ENCODE data around the gene TTLL11. TPM values are rescaled to one million over a fixed set of nuclear protein-coding genes. Genes with fewer than 3 reads are reported as not detected.

Gene TTLL11
- total RNA-seq, 3 donors from 2014 or later, result 6.0 to 22.2 (median 6.4) TPM

DNA sequence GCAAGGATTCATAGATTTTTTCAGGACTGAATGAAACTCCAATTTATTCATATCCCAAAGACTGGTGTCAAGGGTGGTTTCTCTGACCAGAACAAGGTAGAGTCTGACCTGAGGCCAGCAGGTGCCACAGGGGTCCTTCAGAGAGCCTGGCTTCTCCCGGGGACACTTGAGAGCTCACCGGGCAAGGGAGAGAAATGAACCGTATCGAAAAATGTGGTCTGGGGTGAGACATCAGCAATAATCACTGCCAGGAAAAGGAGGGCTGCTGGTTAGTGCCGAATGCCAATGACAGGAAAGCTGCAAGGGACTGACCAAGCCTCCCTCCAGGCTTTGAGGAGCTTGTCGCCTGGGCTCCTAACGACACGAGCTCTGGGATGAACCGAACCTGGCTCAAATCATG is 142.7 kb downstream of the TTLL11 start:
- DNase-seq (no peak), ATAC-seq (no peak)
- Histone ChIP-seq H3K9me3 (no peaks in the 10 kb centered on the region), H3K4me1 (ENCODE audit: low read depth) (no peaks in the 10 kb centered on the region), H3K4me3 (no peak overlapping the region), H3K36me3 (ENCODE audit: low read depth) (no peaks in the 10 kb centered on the region)
- TF ChIP-seq, protein P1, sequence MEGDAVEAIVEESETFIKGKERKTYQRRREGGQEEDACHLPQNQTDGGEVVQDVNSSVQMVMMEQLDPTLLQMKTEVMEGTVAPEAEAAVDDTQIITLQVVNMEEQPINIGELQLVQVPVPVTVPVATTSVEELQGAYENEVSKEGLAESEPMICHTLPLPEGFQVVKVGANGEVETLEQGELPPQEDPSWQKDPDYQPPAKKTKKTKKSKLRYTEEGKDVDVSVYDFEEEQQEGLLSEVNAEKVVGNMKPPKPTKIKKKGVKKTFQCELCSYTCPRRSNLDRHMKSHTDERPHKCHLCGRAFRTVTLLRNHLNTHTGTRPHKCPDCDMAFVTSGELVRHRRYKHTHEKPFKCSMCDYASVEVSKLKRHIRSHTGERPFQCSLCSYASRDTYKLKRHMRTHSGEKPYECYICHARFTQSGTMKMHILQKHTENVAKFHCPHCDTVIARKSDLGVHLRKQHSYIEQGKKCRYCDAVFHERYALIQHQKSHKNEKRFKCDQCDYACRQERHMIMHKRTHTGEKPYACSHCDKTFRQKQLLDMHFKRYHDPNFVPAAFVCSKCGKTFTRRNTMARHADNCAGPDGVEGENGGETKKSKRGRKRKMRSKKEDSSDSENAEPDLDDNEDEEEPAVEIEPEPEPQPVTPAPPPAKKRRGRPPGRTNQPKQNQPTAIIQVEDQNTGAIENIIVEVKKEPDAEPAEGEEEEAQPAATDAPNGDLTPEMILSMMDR (IDR thresholded peaks at IDR 0.05), result no peak
- intact Hi-C loops (cut with DNase I, micrococcal nuclease), result no loop called here

DNA sequence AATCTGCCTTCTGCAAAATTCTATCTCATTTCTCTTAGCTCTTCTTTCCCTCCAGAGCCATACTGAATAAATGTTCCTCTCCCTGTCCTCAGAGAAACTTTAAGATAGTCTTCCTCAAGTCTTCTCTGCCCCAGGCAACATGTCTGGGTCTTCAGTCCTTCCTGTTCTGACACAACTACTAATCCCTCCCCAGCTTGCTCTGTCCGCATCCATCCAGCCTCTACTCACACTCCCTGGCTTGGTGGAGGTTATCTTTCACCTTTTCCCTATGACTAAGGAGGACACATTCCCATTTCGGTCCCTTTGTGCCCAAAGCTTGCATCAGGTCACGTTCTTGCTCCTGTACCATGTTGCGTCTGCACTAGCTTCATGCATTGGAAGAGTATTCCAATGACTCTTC is 143.3 kb downstream of the TTLL11 start:
- H3K4me1 ChIP-seq (ENCODE audit: low read depth), result no peaks in the 10 kb centered on the region
- TF ChIP-seq, protein P1 (IDR thresholded peaks at IDR 0.05), result no peak
- no peak overlapping the region for H3K4me3 ChIP-seq
- ATAC-seq (no peak), DNase-seq (no peak)
- no peaks in the 10 kb centered on the region for H3K9me3 ChIP-seq
- H3K36me3 ChIP-seq (ENCODE audit: low read depth), result no peaks in the 10 kb centered on the region
- intact Hi-C loops (cut with DNase I, micrococcal nuclease), result no loop called here

DNA sequence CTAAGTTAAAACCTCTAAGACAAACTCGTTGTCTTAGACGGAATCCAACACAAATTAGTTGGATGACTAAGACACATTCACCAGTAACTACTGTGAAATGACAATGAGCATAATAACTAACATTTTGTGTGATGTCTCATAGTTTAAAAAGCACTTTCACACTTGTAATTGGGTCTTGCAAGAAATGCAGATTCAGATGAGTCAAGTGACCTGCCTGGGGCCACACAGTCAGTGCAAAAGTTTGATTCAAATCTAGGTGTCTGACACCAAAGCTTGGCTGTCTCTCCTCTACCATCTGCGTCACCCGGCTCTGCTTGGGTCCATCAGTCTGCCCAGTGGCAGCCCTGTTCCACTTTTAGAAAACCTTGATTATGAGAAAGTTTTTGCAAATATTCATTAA is 143.7 kb downstream of the TTLL11 start:
- intact Hi-C loops (cut with DNase I, micrococcal nuclease), result no loop called here
- TF ChIP-seq, protein P1 (IDR thresholded peaks at IDR 0.05), result no peak
- DNase-seq (no peak), ATAC-seq (no peak)
- Histone ChIP-seq H3K4me1 (ENCODE audit: low read depth) (no peaks in the 10 kb centered on the region), H3K36me3 (ENCODE audit: low read depth) (no peaks in the 10 kb centered on the region), H3K9me3 (no peaks in the 10 kb centered on the region), H3K4me3 (no peak overlapping the region)

DNA sequence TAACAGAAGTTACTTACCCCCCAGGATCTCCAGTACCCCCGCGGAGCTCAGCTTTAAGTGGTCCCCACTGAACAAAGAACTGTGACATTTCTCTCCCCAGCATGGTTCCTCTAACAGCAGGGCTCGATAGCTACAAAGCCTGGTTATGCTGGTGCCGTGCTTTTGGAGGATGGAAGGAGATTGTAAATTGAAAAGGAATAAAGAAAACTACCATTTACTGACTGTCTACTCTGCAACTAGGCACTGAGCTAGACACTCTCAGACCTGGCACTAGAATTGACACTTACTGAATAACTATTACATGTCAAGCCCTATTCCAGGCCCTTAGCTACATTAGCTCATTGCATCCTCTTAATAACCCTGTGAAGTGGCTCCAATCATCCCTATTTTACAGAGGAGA is 145.3 kb downstream of the TTLL11 start:
- TF ChIP-seq, protein P1 (IDR thresholded peaks at IDR 0.05), result no peak
- no peaks in the 10 kb centered on the region for H3K9me3 ChIP-seq
- no peaks in the 10 kb centered on the region for H3K4me1 ChIP-seq (ENCODE audit: low read depth)
- H3K36me3 ChIP-seq (ENCODE audit: low read depth), result no peaks in the 10 kb centered on the region
- no peak for DNase-seq
- intact Hi-C loops (cut with DNase I, micrococcal nuclease), result no loop called here
- no peak for ATAC-seq
- H3K4me3 ChIP-seq, result no peak overlapping the region

DNA sequence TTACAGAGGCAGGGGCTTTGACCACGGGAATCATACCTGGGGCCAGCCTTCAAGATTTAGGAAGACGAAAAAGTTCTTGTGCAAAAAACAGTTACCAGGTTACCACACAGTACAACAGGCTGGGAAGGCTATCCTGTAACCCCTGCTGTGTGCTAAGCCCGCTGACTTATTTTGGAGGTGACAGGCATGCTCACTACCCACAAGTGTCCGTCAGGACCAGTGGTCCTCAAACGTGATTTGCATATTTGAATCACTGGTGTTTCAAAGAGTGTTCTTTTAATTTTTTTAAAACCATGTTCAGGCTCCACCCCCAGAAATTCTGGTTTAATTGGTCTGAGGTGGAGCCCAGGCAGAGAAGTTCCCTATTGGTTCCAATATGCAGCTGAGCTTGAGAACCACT is 146.6 kb downstream of the TTLL11 start:
- Histone ChIP-seq H3K9me3 (no peaks in the 10 kb centered on the region), H3K4me3 (no peak overlapping the region), H3K4me1 (ENCODE audit: low read depth) (no peaks in the 10 kb centered on the region), H3K36me3 (ENCODE audit: low read depth) (no peaks in the 10 kb centered on the region)
- intact Hi-C loops (cut with DNase I, micrococcal nuclease), result no loop called here
- peak; percentile 40 for ATAC-seq
- DNase-seq, result no peak
- TF ChIP-seq, protein P1 (IDR thresholded peaks at IDR 0.05), result no peak

DNA sequence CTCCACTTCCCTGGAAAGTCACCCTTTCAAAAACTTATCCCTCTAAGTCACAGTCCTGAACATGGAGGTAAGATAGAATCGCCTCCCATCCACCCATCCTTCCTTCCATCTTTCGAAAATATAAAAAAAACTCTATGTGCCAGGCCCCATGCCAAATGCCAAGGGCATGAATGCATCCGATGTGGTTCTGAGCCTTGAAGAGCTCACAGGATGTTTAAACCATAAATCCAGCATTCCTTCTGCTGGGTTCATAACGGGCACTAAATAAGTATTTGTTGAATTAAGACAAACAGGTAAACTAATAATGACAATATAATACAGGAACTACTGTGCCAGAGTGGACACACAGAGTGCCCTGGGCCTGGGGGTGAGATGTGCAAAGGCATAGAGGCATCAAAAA is 147.3 kb downstream of the TTLL11 start:
- Histone ChIP-seq H3K4me3 (no peak overlapping the region), H3K4me1 (ENCODE audit: low read depth) (no peaks in the 10 kb centered on the region), H3K36me3 (ENCODE audit: low read depth) (no peaks in the 10 kb centered on the region), H3K9me3 (no peaks in the 10 kb centered on the region)
- intact Hi-C loops (cut with DNase I, micrococcal nuclease), result no loop called here
- ATAC-seq (no peak), DNase-seq (no peak)
- TF ChIP-seq, protein P1 (IDR thresholded peaks at IDR 0.05), result no peak

Measured in mucosa of descending colon (tissue), 3 donors.